Hepatocyte (in vitro differentiated cells): ENCODE results near the gene DNAJC21. TPM values are rescaled to one million over a fixed set of nuclear protein-coding genes. Genes with fewer than 3 reads are reported as not detected.

Source experiments
- DNase-seq: peaks from one replicate; pipeline ENCODE4 v3.0.0-alpha.2; 2016; ENCODE audit warnings: low spot score
- H2AFZ ChIP-seq: fragments of 200-600 bp; sonication (generic); 2 replicates; pipeline ENCODE4 v1.6.0; 2016; ENCODE audit warnings: antibody characterized with exemption, mild to moderate bottlenecking
- H3K27ac ChIP-seq: fragments of 200-600 bp; sonication (generic); 2 replicates; pipeline ENCODE4 v1.5.1; 2016; ENCODE audit warnings: mild to moderate bottlenecking
- H3K27me3 ChIP-seq: fragments of 200-600 bp; sonication (generic); 2 replicates; pipeline ENCODE4 v1.6.1; 2016
- H3K36me3 ChIP-seq: fragments of 200-600 bp; sonication (generic); replicated peaks from 2 replicates; pipeline ENCODE4 v1.5.1; 2016; ENCODE audit warnings: low read depth; ENCODE audit not compliant: insufficient read depth
- H3K4me1 ChIP-seq: fragments of 200-600 bp; sonication (generic); 2 replicates; pipeline ENCODE4 v1.5.1; 2016; ENCODE audit warnings: mild to moderate bottlenecking, moderate library complexity; ENCODE audit not compliant: insufficient read depth
- H3K4me2 ChIP-seq: fragments of 200-600 bp; sonication (generic); 2 replicates; pipeline ENCODE4 v1.6.0; 2016
- H3K4me3 ChIP-seq: fragments of 200-600 bp; sonication (generic); 2 replicates; pipeline ENCODE4 v1.5.1; 2016; ENCODE audit warnings: mild to moderate bottlenecking
- H3K79me2 ChIP-seq: fragments of 200-600 bp; sonication (generic); 2 replicates; pipeline ENCODE4 v1.6.0; 2017; ENCODE audit warnings: mild to moderate bottlenecking
- H3K9me2 ChIP-seq: fragments of 200-600 bp; sonication (generic); replicated peaks from 2 replicates; pipeline ENCODE4 v1.6.0; 2017; ENCODE audit warnings: mild to moderate bottlenecking; ENCODE audit not compliant: insufficient read depth
- H3K9me3 ChIP-seq: fragments of 200-600 bp; sonication (generic); 2 replicates; pipeline ENCODE4 v1.5.1; 2016; ENCODE audit warnings: low read depth, mild to moderate bottlenecking
- H4K20me1 ChIP-seq: fragments of 200-600 bp; sonication (generic); 2 replicates; pipeline ENCODE4 v1.6.0; 2016; ENCODE audit warnings: mild to moderate bottlenecking; ENCODE audit not compliant: insufficient read depth, poor library complexity, severe bottlenecking
- CTCF ChIP-seq: fragments of 200-600 bp; sonication (generic); IDR thresholded peaks from 2 replicates; pipeline ENCODE4 v1.5.1; 2016; ENCODE audit warnings: antibody characterized with exemption, mild to moderate bottlenecking; ENCODE audit not compliant: poor library complexity
- EZH2 ChIP-seq: fragments of 200-600 bp; sonication (generic); IDR thresholded peaks from 2 replicates; pipeline ENCODE4 v1.6.1; 2016; ENCODE audit warnings: antibody characterized with exemption, mild to moderate bottlenecking, borderline replicate concordance
- EZH2phosphoT487 ChIP-seq: fragments of 200-600 bp; sonication (generic); IDR thresholded peaks from one replicate; pipeline ENCODE4 v1.6.1; 2018; ENCODE audit warnings: antibody characterized with exemption, mild to moderate bottlenecking, low read depth, moderate library complexity; ENCODE audit not compliant: unreplicated experiment, severe bottlenecking
- WGBS: methylation state at CpG from one replicate; pipeline ENCODE4 v1.1.6; 2016; ENCODE audit warnings: low lambda C conversion rate; ENCODE audit errors: missing lambda C conversion rate; 5-methylcytosine and 5-hydroxymethylcytosine counted together
- polyA plus RNA-seq: library from polyadenylated mRNA; unstranded; fragments of >200 nt; fragmentation: Nextera tagmentation; extraction: Ambion mirVana; gene quantifications from 2 replicates; pipeline ENCODE4 v1.2.1, GENCODE V29; 2016
- total RNA-seq: library from RNA; depleted of rRNA; stranded (reverse); fragments of >200 nt; gene quantifications from 2 replicates; pipeline ENCODE4 v1.2.3, GENCODE V29; 2014

Gene DNAJC21
- total and polyA plus RNA-seq, 2 experiments from 2014 or later, result 29.1 to 39.5 TPM

- 87% methylated on average over 4 of the region's 4 CpGs for WGBS
- no peak for TF ChIP-seq EZH2phosphoT487
- no peak for TF ChIP-seq EZH2
- TF ChIP-seq CTCF, result no peak
- Histone ChIP-seq H4K20me1 (no peaks in the 10 kb centered on the region), H3K4me3 (no peak overlapping the region), H3K36me3 (no peaks in the 10 kb centered on the region), H3K9me3 (peaks cover 5% of the 10 kb centered on the region), H3K4me2 (no peak overlapping the region), H3K79me2 (no peaks in the 10 kb centered on the region), H2AFZ (no peak overlapping the region), H3K27ac (no peak overlapping the region), H3K9me2 (no peaks in the 10 kb centered on the region), H3K27me3 (no peaks in the 10 kb centered on the region), H3K4me1 (no peaks in the 10 kb centered on the region)
- DNase-seq, result no peak
These were observed 53.5 kb downstream of the DNAJC21 start for GRCh38 chr5:34982823-34983222.

GRCh38 chr5:34986965-34987364, 57.6 kb downstream of the DNAJC21 start:
- H3K4me3 ChIP-seq, result no peak overlapping the region
- peaks cover 5% of the 10 kb centered on the region for H3K9me3 ChIP-seq
- no peak overlapping the region for H2AFZ ChIP-seq
- H4K20me1 ChIP-seq, result no peaks in the 10 kb centered on the region
- H3K79me2 ChIP-seq, result no peaks in the 10 kb centered on the region
- H3K27ac ChIP-seq, result no peak overlapping the region
- no peaks in the 10 kb centered on the region for H3K36me3 ChIP-seq
- H3K9me2 ChIP-seq, result no peaks in the 10 kb centered on the region
- 100% methylated on average over 1 of the region's 1 CpG for WGBS
- H3K27me3 ChIP-seq, result no peaks in the 10 kb centered on the region
- no peak for DNase-seq
- no peaks in the 10 kb centered on the region for H3K4me1 ChIP-seq
- TF ChIP-seq CTCF (no peak), EZH2phosphoT487 (no peak), EZH2 (no peak)
- no peak overlapping the region for H3K4me2 ChIP-seq

- H3K9me3 ChIP-seq, result no peaks in the 10 kb centered on the region
- no peaks in the 10 kb centered on the region for H3K9me2 ChIP-seq
- no peak overlapping the region for H2AFZ ChIP-seq
- no peaks in the 10 kb centered on the region for H3K79me2 ChIP-seq
- no peak overlapping the region for H3K27ac ChIP-seq
- no peaks in the 10 kb centered on the region for H4K20me1 ChIP-seq
- 44% methylated on average over 2 of the region's 2 CpGs for WGBS
- no peaks in the 10 kb centered on the region for H3K36me3 ChIP-seq
- H3K4me3 ChIP-seq, result no peak overlapping the region
- no peak overlapping the region for H3K4me2 ChIP-seq
- H3K27me3 ChIP-seq, result no peaks in the 10 kb centered on the region
- no peaks in the 10 kb centered on the region for H3K4me1 ChIP-seq
- TF ChIP-seq CTCF (no peak), EZH2phosphoT487 (no peak), EZH2 (no peak)
- DNase-seq, result no peak
These were observed 62.3 kb downstream of the DNAJC21 start for GRCh38 chr5:34991486-34992238.
